Esophagus muscularis mucosa (tissue), 4 donors: Measurements from ENCODE around the gene SUN5.

Experiments used
- CTCF ChIP-seq, 3 experiments: fragments of 200-600 bp in 2 of 3; fragments of 450-650 bp in 1 of 3; sonication (generic) in 2 of 3; IDR thresholded peaks; one replicate each; pipeline ENCODE4 v1.5.1; 2017 to 2019; ENCODE audit warnings: antibody characterized with exemption in 3 of 3, mild to moderate bottlenecking in 2 of 3, moderate library complexity in 1 of 3
- EP300 ChIP-seq: sonication (generic); formaldehyde crosslinking; IDR thresholded peaks from one replicate; pipeline ENCODE4 v1.6.1; 2017; ENCODE audit warnings: antibody characterized with exemption
- POLR2A ChIP-seq: fragments of 450-650 bp; IDR thresholded peaks from one replicate; pipeline ENCODE4 v1.6.1; 2017; ENCODE audit warnings: antibody characterized with exemption, moderate library complexity, mild to moderate bottlenecking, low read depth
- POLR2AphosphoS5 ChIP-seq, 2 donors: sonication (generic); formaldehyde crosslinking; IDR thresholded peaks; one replicate each; pipeline ENCODE4 v1.6.1; 2017; ENCODE audit warnings: antibody characterized with exemption in 2 of 2

GRCh38 chr20:32997431-32997830 is 6.8 kb downstream of the SUN5 start:
- TF ChIP-seq POLR2A (no peak), CTCF (IDR thresholded peaks at IDR 0.05) (no peak), POLR2AphosphoS5 (IDR thresholded peaks at IDR 0.05) (no peak), EP300 (no peak)
